K562 (cell line): ENCODE results near the gene RAD23B. TPM values are rescaled to one million over a fixed set of nuclear protein-coding genes. Genes with fewer than 3 reads are reported as not detected.
A peak's percentile ranks its signal among the peaks of the same experiment; 100 is the strongest.

ENCODE experiments used
- ATAC-seq: fragments of 200-7000 bp; cut with Tn5 transposase; 3 replicates; pipeline ENCODE4 v1.9.1; 2020; ENCODE audit warnings: moderate library complexity
- Bru-seq: library from RNA; stranded (reverse); fragments of 400-500 nt; gene quantifications from one replicate; lab custom pipeline; 2021; lab: Mats Ljungman, UMichigan
- BruChase-seq, 2 experiments: library from RNA; stranded (reverse); fragments of 400-500 nt; gene quantifications; one replicate each; lab custom pipeline; 2021; lab: Mats Ljungman, UMichigan
- BruUV-seq: library from RNA; stranded (reverse); fragments of 400-500 nt; replicated peaks from 2 replicates; lab custom pipeline; 2021; lab: Mats Ljungman, UMichigan
- CTCF ChIA-PET: fragments of 300-600 bp; formaldehyde crosslinking; extraction: SDS; loops from one replicate; lab custom pipeline; 2021; ENCODE audit warnings: low intra/inter-chr PET ratio; lab: Yijun Ruan, JAX
- POLR2A ChIA-PET: fragments of 300-600, 350-650 bp; sonication (Branson Sonifier 250); formaldehyde crosslinking; extraction: SDS; loops from one replicate; lab custom pipeline; 2021; ENCODE audit warnings: antibody characterized with exemption, inconsistent platforms; lab: Yijun Ruan, JAX
- DNase-seq, 4 experiments: peaks; one replicate each; pipeline versions ENCODE4 v3.0.0 to v3.0.0-alpha.2; 2011 to 2018; ENCODE audit warnings: low spot score in 3 of 4, mixed read lengths in 3 of 4; ENCODE audit errors: extremely low read depth in 1 of 4
- FAIRE-seq: peaks from 2 replicates; lab custom pipeline; 2011; peaks lifted over from hg19 to GRCh38; lab: Jason Lieb, UNC
- H2AFZ ChIP-seq: 2 replicates; pipeline ENCODE4 v1.6.0; 2011; ENCODE audit warnings: low read depth, low read length, control low read depth, inconsistent platforms
- H3K27ac ChIP-seq: fragments of 200-600 bp; 3 replicates; pipeline ENCODE4 v1.8.0; 2011; ENCODE audit warnings: low read depth, mild to moderate bottlenecking, control low read depth, inconsistent platforms, low read length, moderate library complexity, mixed read lengths; ENCODE audit errors: extremely low read depth
- H3K27me3 ChIP-seq, 2 experiments: fragments of 300-600 bp in 1 of 2; 2 replicates in 1 of 2; 3 replicates in 1 of 2; pipeline versions ENCODE4 v1.6.0 to v1.8.0; 2011; ENCODE audit warnings: inconsistent platforms in 2 of 2, low read length in 2 of 2, mild to moderate bottlenecking in 1 of 2, mixed read lengths in 1 of 2, moderate library complexity in 1 of 2; ENCODE audit not compliant: control insufficient read depth in 2 of 2, insufficient read depth in 2 of 2
- H3K36me3 ChIP-seq: fragments of 300-600 bp; 3 replicates; pipeline ENCODE4 v1.8.0; 2011; ENCODE audit warnings: mild to moderate bottlenecking, low read length, inconsistent platforms; ENCODE audit not compliant: control insufficient read depth, insufficient read depth
- H3K4me1 ChIP-seq, 2 experiments: fragments of 200-600 bp in 1 of 2; replicated peaks in 1 of 2; 2 replicates in 1 of 2; 3 replicates in 1 of 2; pipeline versions ENCODE4 v1.5.1 to v1.8.0; 2011; ENCODE audit warnings: inconsistent platforms in 2 of 2, low read length in 2 of 2, mild to moderate bottlenecking in 1 of 2, mixed read lengths in 1 of 2, moderate library complexity in 1 of 2; ENCODE audit not compliant: control insufficient read depth in 2 of 2, insufficient read depth in 2 of 2
- H3K4me2 ChIP-seq: 2 replicates; pipeline ENCODE4 v1.6.1; 2011; ENCODE audit warnings: low read length, control low read depth, inconsistent platforms, mixed read lengths; ENCODE audit not compliant: insufficient read depth
- H3K4me3 ChIP-seq: fragments of 200-600 bp; sonication (generic), shearing (Covaris generic); 2 replicates; pipeline ENCODE4 v1.5.1; 2016; ENCODE audit warnings: control low read depth, inconsistent platforms
- H3K79me2 ChIP-seq: fragments of 200-600 bp; 3 replicates; pipeline ENCODE4 v1.8.0; 2011; ENCODE audit warnings: low read length, inconsistent platforms; ENCODE audit not compliant: control insufficient read depth, insufficient read depth
- H3K9ac ChIP-seq, 2 experiments: 2 replicates each; pipeline versions ENCODE4 v1.6.0 to v1.6.1; 2011; ENCODE audit warnings: low read depth in 2 of 2, low read length in 2 of 2, control low read depth in 1 of 2, inconsistent platforms in 1 of 2, mild to moderate bottlenecking in 1 of 2, mixed read lengths in 1 of 2; ENCODE audit not compliant: insufficient read depth in 1 of 2
- H3K9me1 ChIP-seq: one replicate; pipeline ENCODE4 v1.6.0; 2011; ENCODE audit warnings: inconsistent platforms, mild to moderate bottlenecking, low read length, moderate library complexity; ENCODE audit not compliant: control insufficient read depth, insufficient read depth
- H3K9me3 ChIP-seq: replicated peaks from 2 replicates; pipeline ENCODE4 v1.5.1; 2011; ENCODE audit warnings: low read depth, low read length, inconsistent platforms; ENCODE audit not compliant: control insufficient read depth, insufficient read depth
- H4K20me1 ChIP-seq: replicated peaks from 2 replicates; pipeline ENCODE4 v1.6.1; 2011; ENCODE audit warnings: low read length, inconsistent platforms, mixed read lengths; ENCODE audit not compliant: control insufficient read depth, insufficient read depth
- DIDO1 ChIP-seq: fragments of 450-650 bp; IDR thresholded peaks from 2 replicates; pipeline ENCODE4 v1.6.1; 2016; ENCODE audit warnings: low read depth, missing biosample characterization, missing genetic modification characterization
- HDAC2 ChIP-seq: fragments of 450-650 bp; IDR thresholded peaks from 2 replicates; pipeline ENCODE4 v1.6.1; 2016; ENCODE audit warnings: mild to moderate bottlenecking
- HSF4 ChIP-seq: fragments of 250-450 bp; sonication (Bioruptor Pico); IDR thresholded peaks from 2 replicates; pipeline ENCODE4 v2.1.2; 2022; ENCODE audit warnings: mild to moderate bottlenecking, moderate library complexity, borderline replicate concordance
- YY1 ChIP-seq, 3 experiments: IDR thresholded peaks; 2 replicates each; pipeline ENCODE4 v1.6.1; 2011; ENCODE audit warnings: low read length in 2 of 3, mild to moderate bottlenecking in 2 of 3, moderate library complexity in 2 of 3, borderline replicate concordance in 1 of 3, control low read depth in 1 of 3, low read depth in 1 of 3; ENCODE audit not compliant: insufficient read depth in 3 of 3, insufficient replicate concordance in 2 of 3, control insufficient read depth in 1 of 3, insufficient read length in 1 of 3; ENCODE audit errors: extremely low read depth in 1 of 3
- ZNF232 ChIP-seq: sonication (generic); formaldehyde crosslinking; IDR thresholded peaks from 2 replicates; pipeline ENCODE4 v1.8.0; 2022; ENCODE audit warnings: mild to moderate bottlenecking, missing genetic modification reagents
- WGBS: fragments of 100-300 bp; shearing (Covaris generic); methylation state at CpG from one replicate; pipeline ENCODE4 v1.1.6; 2016; ENCODE audit warnings: low coverage, mixed read lengths; ENCODE audit not compliant: insufficient coverage; ENCODE audit errors: missing lambda C conversion rate; 5-methylcytosine and 5-hydroxymethylcytosine counted together
- in situ Hi-C: fragments of 300-500 bp; cut with MboI; formaldehyde crosslinking; loops from 4 replicates; pipeline ENCODE4 v1.15.0; 2018; ENCODE audit warnings: inconsistent platforms, mixed read lengths
- intact Hi-C: fragments of 100-400 bp; cut with micrococcal nuclease; formaldehyde crosslinking; loops from 2 replicates; pipeline ENCODE4 v1.14.2; 2022
- long read RNA-seq, 3 experiments: library from polyadenylated mRNA in 2 of 3; library from RNA in 1 of 3; unstranded in 2 of 3; stranded (forward) in 1 of 3; transcript quantifications; one replicate each; pipeline ENCODE4 v2.0.0, GENCODE V29; 2019 to 2022
- polyA minus RNA-seq, 3 experiments: library from RNA; depleted of rRNA, polyadenylated mRNA; stranded (reverse); fragments of >200 nt; gene quantifications; 2 replicates each; pipeline ENCODE4 v1.2.3, GENCODE V29; 2011
- polyA plus RNA-seq, 8 experiments: library from polyadenylated mRNA; depleted of rRNA in 4 of 8; stranded (reverse) in 5 of 8; unstranded in 3 of 8; fragments of >200 nt; fragmentation: Nextera tagmentation in 2 of 8; fragmentation: Illumina TruSeq in 1 of 8; extraction: Ambion mirVana in 2 of 8; extraction: Trizol in 1 of 8; gene quantifications; 2 replicates each; pipeline versions ENCODE4 v1.2.1 to v1.2.3, GENCODE V29; 2011 to 2014; ENCODE audit warnings: inconsistent platforms in 1 of 8, missing spikeins in 1 of 8
- total RNA-seq, 7 experiments: library from RNA; depleted of rRNA in 6 of 7; stranded (reverse); fragments of >200 nt in 6 of 7; fragmentation: Illumina TruSeq in 2 of 7; extraction: Trizol in 2 of 7; gene quantifications; 2 replicates each; pipeline versions ENCODE4 v1.2.1 to v1.2.3, GENCODE V29; 2011 to 2021; ENCODE audit warnings: low replicate concordance in 1 of 7
- TF ChIP-seq, protein P1 (sequence below): fragments of 250-450 bp; sonication (Bioruptor Pico); IDR thresholded peaks from 2 replicates; pipeline ENCODE4 v1.9.0; 2021; ENCODE audit warnings: mild to moderate bottlenecking
- TF ChIP-seq, protein P2 (sequence below): fragments of 250-450 bp; sonication (Bioruptor Pico); IDR thresholded peaks from 2 replicates; pipeline ENCODE4 v1.8.0; 2022; ENCODE audit warnings: moderate library complexity, mild to moderate bottlenecking, inconsistent platforms
- TF ChIP-seq, protein P3 (sequence below), 2 experiments: fragments of 200-800 bp in 1 of 2; sonication (Bioruptor generic) in 1 of 2; sonication (generic) in 1 of 2; formaldehyde crosslinking in 1 of 2; IDR thresholded peaks in 1 of 2; conservative IDR thresholded peaks in 1 of 2; 2 replicates each; pipeline versions ENCODE4 v1.5.0 to v1.6.1; 2016 to 2020; ENCODE audit warnings: missing compliant biosample characterization in 1 of 2, missing genetic modification characterization in 1 of 2, missing genetic modification reagents in 1 of 2
- TF ChIP-seq, protein P4 (sequence below): fragments of 450-650 bp; IDR thresholded peaks from 2 replicates; pipeline ENCODE4 v1.6.1; 2017; ENCODE audit warnings: mild to moderate bottlenecking, moderate library complexity

RAD23B gene
- 35.9 and 44.5 TPM in 2 replicates for total RNA-seq (2011; cell fraction: chromatin; rRNA removed; ENCODE audit: low replicate concordance)
- 23.2 and 23.3 TPM in 2 replicates for total RNA-seq (2011; cell fraction: nucleolus; rRNA removed)
- total RNA-seq (2011; cell fraction: nucleoplasm; rRNA removed), result 33.0 and 46.1 TPM in 2 replicates
- 43.9 and 47.6 TPM in 2 replicates for total RNA-seq (2014; rRNA removed)
- total RNA-seq (2014; rRNA removed; fragmentation: Illumina TruSeq; extraction: Trizol), result 133 and 144 TPM in 2 replicates
- 108 and 114 TPM in 2 replicates for total RNA-seq (2015; rRNA removed; fragmentation: Illumina TruSeq; extraction: Trizol)
- total RNA-seq (2021), result 129 and 134 TPM in 2 replicates
- 128 and 165 TPM in 2 replicates for polyA plus RNA-seq (2011; rRNA removed)
- polyA plus RNA-seq (2011; cell fraction: cytosol; rRNA removed), result 87.8 and 95.1 TPM in 2 replicates
- polyA plus RNA-seq (2011; cell fraction: nucleus; rRNA removed), result 40.4 and 42.4 TPM in 2 replicates
- 61.4 and 102 TPM in 2 replicates for polyA plus RNA-seq (2012)
- polyA plus RNA-seq (2014; fragmentation: Illumina TruSeq; extraction: Trizol), result 141 and 184 TPM in 2 replicates
- polyA plus RNA-seq (2014; fragmentation: Nextera tagmentation; extraction: Ambion mirVana), result 10 to 100 TPM; 14.5 to 30.4 TPM
- 86.3 and 86.9 TPM in 2 replicates for polyA plus RNA-seq (2014; rRNA removed)
- polyA minus RNA-seq (2011; rRNA and poly(A)+ RNA removed), result 139 and 204 TPM in 2 replicates
- polyA minus RNA-seq (2011; cell fraction: cytosol; rRNA and poly(A)+ RNA removed), result 116 and 172 TPM in 2 replicates
- 19.4 and 33.5 TPM in 2 replicates for polyA minus RNA-seq (2011; cell fraction: nucleus; rRNA and poly(A)+ RNA removed)
- Bru-seq, nascent RNA, result percentile 95 among the genes with signal in this experiment
- BruChase-seq, experiment 1, labeled RNA remaining after a 2-hour chase, result percentile 95 among the genes with signal in this experiment
- percentile 95 among the genes with signal in this experiment for BruChase-seq, experiment 2, labeled RNA remaining after a 6-hour chase
- long read RNA-seq, experiment 1, full-length matches to known transcripts, result 1 of 50 reads
- long read RNA-seq, experiment 1, partial matches to known transcripts, result 12 of 50 reads
- long read RNA-seq, experiment 1, other reads (novel, unspliced or antisense), result 37 of 50 reads
- long read RNA-seq, experiment 2, full-length matches to known transcripts, result 61 of 182 reads
- long read RNA-seq, experiment 2, partial matches to known transcripts, result 109 of 182 reads
- long read RNA-seq, experiment 2, other reads (novel, unspliced or antisense), result 12 of 182 reads
- long read RNA-seq, experiment 3, full-length matches to known transcripts, result 6 of 17 reads
- long read RNA-seq, experiment 3, partial matches to known transcripts, result 8 of 17 reads
- long read RNA-seq, experiment 3, other reads (novel, unspliced or antisense), result 3 of 17 reads

DNA sequence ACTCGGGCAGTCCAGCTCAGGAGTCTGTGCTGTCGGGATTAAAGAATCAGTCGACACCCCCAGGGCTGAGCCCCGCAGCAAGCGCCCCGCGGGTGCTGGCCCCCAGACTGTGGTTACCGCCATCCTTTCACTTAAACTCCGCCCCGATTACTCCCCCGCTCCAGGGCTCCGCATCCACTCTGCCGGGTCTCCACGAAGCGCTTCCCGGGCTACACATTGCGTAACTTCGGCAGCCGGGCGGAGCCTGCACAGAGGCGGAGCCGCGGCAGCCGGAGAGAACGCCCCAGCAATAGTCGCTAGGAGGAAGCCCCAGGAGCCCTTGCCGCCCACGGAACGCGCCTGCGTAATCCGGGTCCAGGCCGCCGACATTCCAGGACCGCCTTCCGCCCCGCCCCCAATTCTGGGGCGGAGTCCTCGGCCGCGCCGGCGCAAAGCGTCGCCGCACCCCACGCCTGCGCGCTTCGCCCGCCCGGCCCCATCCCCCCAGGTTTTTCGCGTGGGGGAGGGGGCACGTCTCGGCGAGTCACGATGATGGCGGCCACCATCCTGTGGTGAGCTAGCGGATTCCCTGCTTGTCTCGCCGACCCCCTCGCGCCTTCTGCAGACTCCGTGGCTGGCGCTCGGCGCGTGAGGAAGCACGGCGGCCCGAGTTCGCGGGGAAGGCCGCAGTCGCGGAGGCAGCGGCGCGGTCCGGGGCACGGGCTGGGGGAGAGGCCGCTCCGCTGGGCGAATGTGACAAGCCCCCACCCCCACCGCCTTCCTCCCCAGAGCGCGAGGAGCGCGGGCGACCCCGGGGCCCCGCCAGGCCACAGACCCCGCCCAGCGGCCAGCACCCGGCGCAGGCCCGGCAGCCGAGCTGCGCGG lies at the start of gene RAD23B:
TSS of gene RAD23B (plus strand) at position 521 of the 864 bp plus-strand sequence. CDS start 351 bp downstream, outside the sequence.
- POLR2A ChIA-PET, result interaction anchor here (0.5 to 1.7 kb wide), 10 partner anchors 10 to 1725 kb away, joined by 3 to 11 read pairs (median 4); partner anchors contain the start of gene FKTN
- no peaks in the 10 kb centered on the region for H3K9me3 ChIP-seq
- H4K20me1 ChIP-seq, result peaks cover 33% of the 10 kb centered on the region
- peak; percentile 95 to 98 (median 96) for DNase-seq
- peak within 1 kb of the TSS; percentile 98 to 99 for H3K9ac ChIP-seq
- H3K79me2 ChIP-seq, result peaks cover 53% of the 10 kb centered on the region
- H3K4me1 ChIP-seq, result peaks cover 0 to 13% of the 10 kb centered on the region in 2 experiments; a peak in 3 of 5 replicates
- H3K27ac ChIP-seq, result peak within 1 kb of the TSS; percentile 99
- no peaks in the 10 kb centered on the region for H3K9me1 ChIP-seq
- no peaks in the 10 kb centered on the region for H3K27me3 ChIP-seq
- no TSS peak for BruUV-seq
- peak within 1 kb of the TSS; percentile 93 for H3K4me2 ChIP-seq
- intact Hi-C loops, result no loop called here
- CTCF ChIA-PET, result no interaction called here
- ATAC-seq, result peak; percentile 87
- WGBS, result under 1% methylated on average over 63 of the region's 101 CpGs
- peak within 1 kb of the TSS; percentile 98 for H2AFZ ChIP-seq
- in situ Hi-C loops, result no loop called here
- peaks cover 13% of the 10 kb centered on the region; the same call in 1 of the 3 replicates for H3K36me3 ChIP-seq
- FAIRE-seq, result peak; percentile 78
- peak within 1 kb of the TSS; percentile 98 for H3K4me3 ChIP-seq
- TF ChIP-seq, protein P1, sequence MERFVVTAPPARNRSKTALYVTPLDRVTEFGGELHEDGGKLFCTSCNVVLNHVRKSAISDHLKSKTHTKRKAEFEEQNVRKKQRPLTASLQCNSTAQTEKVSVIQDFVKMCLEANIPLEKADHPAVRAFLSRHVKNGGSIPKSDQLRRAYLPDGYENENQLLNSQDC (CRISPR knock-in tag), result peak; percentile 65; the same call in 1 of the 2 replicates
- TF ChIP-seq, protein P2, sequence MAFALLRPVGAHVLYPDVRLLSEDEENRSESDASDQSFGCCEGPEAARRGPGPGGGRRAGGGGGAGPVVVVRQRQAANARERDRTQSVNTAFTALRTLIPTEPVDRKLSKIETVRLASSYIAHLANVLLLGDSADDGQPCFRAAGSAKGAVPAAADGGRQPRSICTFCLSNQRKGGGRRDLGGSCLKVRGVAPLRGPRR, result no peak
- TF ChIP-seq, protein P3, sequence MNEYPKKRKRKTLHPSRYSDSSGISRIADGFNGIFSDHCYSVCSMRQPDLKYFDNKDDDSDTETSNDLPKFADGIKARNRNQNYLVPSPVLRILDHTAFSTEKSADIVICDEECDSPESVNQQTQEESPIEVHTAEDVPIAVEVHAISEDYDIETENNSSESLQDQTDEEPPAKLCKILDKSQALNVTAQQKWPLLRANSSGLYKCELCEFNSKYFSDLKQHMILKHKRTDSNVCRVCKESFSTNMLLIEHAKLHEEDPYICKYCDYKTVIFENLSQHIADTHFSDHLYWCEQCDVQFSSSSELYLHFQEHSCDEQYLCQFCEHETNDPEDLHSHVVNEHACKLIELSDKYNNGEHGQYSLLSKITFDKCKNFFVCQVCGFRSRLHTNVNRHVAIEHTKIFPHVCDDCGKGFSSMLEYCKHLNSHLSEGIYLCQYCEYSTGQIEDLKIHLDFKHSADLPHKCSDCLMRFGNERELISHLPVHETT (CRISPR knock-in tag; conservative IDR thresholded peaks at IDR 0.05 in 1 of 2, IDR thresholded peaks at IDR 0.05 in 1 of 2), result no peak
- TF ChIP-seq YY1 (IDR thresholded peaks at IDR 0.05; ENCODE audit: borderline replicate concordance in 1 of 3, control insufficient read depth in 1 of 3, extremely low read depth in 1 of 3, insufficient read depth in 3 of 3, insufficient read length in 1 of 3, insufficient replicate concordance in 2 of 3, low read depth in 1 of 3, low read length in 2 of 3), result peak; percentile 87 to 94 (median 92)
- TF ChIP-seq DIDO1 (tag), result no peak
- TF ChIP-seq, protein P4, sequence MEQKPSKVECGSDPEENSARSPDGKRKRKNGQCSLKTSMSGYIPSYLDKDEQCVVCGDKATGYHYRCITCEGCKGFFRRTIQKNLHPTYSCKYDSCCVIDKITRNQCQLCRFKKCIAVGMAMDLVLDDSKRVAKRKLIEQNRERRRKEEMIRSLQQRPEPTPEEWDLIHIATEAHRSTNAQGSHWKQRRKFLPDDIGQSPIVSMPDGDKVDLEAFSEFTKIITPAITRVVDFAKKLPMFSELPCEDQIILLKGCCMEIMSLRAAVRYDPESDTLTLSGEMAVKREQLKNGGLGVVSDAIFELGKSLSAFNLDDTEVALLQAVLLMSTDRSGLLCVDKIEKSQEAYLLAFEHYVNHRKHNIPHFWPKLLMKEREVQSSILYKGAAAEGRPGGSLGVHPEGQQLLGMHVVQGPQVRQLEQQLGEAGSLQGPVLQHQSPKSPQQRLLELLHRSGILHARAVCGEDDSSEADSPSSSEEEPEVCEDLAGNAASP, result no peak
- no peak for TF ChIP-seq HSF4 (CRISPR knock-in tag)
- no peak for TF ChIP-seq ZNF232 (CRISPR knock-in tag)
- 0 out of 2 replicates have a peak, but pooled peaks have one; percentile 2 for TF ChIP-seq HDAC2
